ENCODE data around the gene NAALAD2.
"Not testable (repeated sequence)": the region's sequence is repeated elsewhere in the genome, so short reads cannot be mapped to it uniquely, and the experiment has no call there.

Gene NAALAD2

DNA sequence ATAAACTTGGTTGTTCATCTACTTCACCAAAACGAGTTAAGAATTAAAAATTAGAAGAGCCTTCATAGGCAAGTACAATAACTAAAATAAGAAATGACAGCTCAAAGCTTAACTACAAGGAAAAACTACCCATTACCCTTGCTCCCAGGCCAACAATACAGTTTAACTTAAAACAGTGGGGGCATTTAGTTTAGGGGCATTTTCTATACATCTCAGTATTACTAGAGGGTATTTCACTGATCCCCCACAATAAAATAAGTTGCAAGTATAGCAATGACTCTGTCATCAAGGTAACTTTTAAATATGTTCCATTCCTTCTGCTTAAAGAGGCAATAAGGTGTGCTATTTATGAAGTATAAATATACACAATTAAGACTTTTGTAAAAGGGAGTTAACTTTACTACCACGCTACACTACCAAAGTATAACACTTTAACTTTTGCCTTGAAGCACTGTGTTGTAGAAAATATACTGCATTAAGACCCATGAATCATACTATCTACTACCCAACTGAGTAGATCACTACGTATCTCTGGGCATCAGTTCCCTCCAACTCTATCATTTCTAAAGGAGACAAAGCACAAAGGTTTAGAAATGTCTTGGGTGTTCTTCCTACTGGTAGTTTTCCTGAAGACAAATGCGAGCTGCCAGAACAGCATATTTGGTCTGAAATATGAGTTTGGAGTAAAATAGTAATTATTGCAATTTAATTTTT lies 58.6 kb downstream of the NAALAD2 start:
- no peak for DNase-seq

DNA sequence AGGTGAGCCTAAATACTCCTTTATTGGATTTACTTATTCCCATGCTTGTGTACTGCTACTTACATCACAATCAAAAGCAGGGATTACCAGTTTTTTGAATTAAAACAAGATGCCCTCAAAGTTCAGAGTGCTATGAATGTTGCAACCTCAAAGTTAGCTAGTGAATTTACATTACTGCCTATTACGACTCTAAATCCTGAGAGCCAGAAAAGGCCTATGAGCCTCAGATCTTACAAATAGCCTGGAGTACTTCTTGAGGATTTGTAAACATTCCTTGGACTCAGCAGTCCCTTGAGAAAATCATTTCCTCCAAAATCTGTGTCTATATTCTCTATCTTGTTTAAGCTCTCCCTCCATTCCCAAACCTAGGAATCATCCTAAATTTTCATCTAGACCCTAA lies 62.9 kb downstream of the NAALAD2 start:
- no peak for DNase-seq

DNA sequence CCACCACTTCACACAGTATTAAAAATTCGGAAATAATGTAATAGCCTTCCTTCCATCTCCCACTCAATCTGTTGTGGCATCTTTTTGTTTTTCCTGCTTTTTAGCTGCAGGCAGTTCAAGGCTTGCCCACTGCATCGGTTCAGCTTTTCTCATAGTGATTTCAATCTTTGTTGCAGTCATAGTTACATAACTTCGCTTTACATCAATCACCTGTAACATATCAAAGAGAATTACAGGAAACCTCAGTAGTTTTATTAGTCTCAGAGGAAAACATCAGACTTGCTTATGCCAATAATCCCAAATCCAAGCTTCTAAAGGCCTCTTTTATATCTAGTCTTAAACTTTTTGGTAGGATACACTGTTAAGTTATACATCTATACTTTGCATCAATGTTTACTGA lies 67.9 kb downstream of the NAALAD2 start:
- no peak for DNase-seq

DNA sequence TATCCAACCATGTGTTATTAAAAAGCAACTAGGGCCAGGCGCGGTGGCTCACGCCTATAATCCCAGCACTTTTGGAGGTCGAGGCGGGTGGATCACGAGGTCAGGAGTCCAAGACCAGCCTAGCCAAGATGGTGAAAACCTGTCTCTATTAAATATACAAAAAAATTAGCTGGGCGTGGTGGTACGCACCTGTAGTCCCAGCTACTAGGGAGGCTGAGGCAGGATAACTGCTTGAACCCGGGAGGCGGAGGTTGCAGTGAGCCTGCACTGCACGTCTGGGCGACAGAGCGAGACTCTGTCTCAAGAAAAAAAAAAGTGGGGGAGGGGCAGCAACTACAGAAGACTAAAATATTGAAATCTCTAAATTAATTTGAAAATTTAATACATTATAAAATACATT lies 69.9 kb downstream of the NAALAD2 start:
- DNase-seq: no peak

DNA sequence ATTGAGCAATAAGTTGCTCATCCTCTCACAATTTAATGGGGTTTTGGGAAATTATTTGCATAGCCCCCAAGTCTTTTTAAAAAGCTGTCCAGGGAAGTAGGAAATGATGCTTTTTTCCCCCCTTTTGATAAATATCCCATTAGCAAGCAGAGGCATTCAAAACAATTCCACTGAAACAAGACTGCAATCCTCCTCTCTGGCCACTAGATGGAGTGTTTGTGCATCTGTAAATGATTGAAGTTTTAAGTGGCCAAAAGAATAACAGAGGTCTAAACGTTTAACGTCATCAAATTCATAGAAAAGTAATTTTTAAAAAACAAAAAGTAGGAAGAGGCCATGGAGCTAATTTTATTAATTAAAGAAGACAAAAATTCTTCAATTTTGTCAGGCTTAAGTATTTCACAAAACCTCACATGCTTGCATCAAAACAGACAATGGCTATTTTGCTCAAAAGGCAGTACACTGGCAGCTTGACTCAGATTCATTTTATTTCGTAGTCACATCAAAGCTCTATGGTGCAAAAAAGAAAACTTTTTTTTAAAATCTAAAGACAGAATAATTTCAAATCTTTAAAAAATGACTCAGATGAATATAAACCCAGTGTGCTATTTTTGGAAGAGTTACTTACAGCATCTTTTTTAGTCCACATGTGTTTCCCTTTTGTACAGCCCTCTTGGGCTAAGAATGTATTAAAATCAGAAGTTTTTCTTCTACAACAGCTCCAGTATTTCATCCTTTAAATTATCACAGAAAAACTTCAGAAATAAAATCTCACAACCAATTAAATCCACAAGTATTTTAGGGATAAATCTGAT lies 70.6 kb downstream of the NAALAD2 start:
- no peak for DNase-seq

DNA sequence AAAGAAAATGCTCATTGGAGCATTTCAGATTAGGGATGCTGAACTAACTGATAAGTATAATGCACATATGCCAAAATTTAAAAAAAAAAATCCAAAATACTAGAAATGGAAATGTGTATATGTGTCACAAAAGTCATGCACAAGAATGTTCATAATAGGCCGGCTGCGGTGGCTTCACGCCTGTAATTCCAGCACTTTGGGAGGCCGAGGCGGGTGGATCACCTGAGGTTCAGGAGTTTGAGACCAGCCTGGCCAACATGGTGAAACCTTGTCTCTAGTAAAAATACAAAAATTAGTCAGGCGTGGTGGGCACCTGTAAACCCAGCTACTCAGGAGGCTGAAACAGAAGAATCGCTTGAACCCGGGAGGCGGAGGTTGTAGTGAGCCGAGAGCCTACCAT lies 73.5 kb downstream of the NAALAD2 start:
- DNase-seq: not testable (repeated sequence)

DNA sequence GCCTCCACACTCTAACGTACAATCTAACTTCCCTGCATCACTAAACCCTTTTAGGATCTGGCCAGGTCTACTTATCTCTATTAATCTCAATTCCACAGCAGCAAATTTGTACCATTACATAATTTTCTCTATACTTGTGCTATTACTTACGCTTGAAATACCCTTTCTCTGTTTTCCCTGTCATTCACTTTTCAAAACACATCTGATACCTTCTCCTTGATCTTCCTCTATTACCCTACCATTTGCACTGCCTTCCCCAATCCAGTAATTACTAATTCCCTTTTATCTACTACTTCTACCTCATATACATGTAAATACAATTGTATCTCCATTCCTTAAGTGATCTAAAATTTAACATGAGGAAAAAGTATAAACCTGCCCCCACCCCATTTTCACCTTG lies 74.4 kb downstream of the NAALAD2 start:
- DNase-seq: no peak

DNA sequence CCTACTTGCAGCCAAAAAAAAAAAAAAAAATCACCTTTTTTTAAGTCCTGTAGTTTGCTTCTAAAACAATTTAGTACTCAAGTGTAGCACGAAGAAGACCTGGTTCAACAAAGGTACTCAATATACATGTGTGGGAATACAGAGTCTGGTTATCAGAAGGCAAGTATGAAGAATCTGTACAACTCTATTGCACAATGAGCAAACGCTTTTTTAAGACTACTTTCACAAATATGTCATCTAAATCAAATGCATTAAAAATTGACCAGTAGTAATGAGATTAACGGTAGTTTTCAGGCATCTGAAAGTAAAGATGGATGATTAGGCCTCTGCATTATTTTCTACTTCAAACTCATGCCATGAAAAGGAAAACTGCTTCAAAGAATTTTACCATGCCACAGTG lies 78.9 kb downstream of the NAALAD2 start:
- no peak for DNase-seq

DNA sequence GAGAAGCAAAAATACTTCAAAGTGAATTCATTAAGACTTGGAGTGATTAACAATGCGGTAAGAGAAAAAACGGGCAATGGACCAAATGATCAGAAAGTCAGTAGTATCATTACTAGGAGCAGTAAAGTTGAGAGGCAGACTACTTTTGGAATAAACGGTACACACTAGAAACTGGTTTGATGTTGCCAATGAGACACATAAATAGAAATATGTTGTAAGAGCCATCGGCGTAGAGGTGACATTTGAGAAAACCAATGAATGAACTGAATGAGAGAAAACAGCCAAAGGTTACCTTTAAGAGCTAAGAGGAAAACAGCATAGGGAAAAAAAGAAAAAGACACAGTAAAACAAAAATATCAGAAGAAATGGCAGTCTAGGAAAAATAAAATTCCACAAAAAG lies 82.1 kb downstream of the NAALAD2 start:
- no peak for DNase-seq

DNA sequence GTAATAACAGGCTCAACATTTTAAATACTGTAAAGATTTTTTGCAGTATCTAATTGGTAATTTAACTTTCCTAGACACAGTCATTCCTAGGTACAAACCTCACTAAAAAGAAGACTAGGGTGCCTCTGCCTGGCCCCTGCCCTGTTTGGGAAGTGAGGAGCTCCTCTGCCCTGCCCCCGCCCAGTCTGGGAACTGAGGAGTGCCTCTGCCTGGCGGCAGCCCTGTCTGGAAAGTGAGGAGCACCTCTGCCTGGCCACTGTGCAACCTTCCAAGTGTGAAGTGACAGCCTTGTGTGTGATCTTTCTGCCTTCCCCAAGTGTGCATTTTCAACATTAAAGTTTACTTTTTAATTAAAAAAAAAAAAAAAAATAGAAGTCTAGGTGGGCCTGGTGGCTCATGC lies 84.1 kb downstream of the NAALAD2 start:
- no peak for DNase-seq

DNA sequence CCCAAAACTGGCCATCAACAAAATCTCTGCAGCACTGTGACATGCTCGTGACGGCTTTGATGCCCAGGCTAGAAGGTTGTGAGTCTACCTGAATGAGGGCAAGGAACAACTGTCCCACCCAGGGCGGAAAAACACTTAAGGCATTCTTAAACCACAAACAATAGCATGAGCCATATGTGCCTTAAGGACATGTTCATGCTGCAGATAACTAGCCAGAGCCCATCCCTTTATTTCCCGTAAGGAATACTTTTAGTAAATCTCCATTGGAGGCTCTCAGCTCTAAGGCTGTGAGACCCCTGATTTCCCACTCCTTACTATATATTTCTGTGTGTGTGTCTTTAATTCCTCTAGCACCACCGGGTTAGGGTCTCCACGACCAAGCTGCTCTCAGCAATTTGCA lies 85.0 kb downstream of the NAALAD2 start:
- DNase-seq: no peak

DNA sequence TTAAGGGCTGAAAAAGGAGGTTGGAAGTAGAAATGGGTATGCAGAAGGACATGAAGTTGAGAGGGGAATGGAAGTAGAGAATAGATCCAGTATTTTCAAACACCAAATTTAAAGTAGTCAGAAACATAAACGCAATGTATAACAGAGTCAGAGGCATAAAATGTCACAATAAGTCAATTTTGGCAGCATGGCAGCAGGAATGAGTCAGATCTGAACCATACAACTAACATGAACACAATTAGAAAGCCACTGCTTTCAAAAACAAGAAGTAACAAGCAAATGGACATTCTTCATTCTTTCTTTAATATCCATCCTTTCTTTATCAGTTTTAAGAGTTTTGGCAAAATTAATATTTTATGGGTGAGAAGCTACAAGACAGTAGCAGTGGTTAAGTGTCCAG lies 85.9 kb downstream of the NAALAD2 start:
- DNase-seq: no peak

DNA sequence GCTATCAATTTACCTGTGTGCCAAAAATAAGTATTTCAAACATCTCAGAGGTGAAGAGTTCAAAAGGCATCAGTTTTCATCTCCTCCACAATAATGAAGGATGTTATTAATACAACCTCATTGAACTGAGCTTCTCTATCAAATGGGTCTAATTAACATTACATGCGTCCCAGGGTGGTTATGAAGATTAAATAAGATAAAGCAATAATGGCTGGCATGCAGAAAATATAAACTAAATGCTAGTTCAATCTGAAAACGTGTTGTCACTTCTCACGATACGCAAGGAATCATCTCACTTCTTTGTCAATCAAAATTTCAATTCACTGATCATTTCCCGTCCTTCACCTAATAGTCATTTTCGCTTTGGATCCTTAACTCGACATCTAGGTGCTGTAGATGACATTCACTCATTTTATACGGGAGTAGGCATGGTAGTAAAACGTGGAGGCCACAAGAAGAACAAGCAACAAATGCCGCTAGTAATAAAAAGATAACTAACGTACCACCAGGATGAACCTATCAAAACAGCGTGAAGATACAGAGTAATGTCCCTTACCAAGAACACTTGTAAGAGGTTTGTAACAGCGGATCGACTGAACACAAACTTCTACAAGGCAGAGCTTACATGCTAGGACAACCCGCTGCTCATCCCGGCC lies 87.5 kb downstream of the NAALAD2 start:
- DNase-seq: no peak

DNA sequence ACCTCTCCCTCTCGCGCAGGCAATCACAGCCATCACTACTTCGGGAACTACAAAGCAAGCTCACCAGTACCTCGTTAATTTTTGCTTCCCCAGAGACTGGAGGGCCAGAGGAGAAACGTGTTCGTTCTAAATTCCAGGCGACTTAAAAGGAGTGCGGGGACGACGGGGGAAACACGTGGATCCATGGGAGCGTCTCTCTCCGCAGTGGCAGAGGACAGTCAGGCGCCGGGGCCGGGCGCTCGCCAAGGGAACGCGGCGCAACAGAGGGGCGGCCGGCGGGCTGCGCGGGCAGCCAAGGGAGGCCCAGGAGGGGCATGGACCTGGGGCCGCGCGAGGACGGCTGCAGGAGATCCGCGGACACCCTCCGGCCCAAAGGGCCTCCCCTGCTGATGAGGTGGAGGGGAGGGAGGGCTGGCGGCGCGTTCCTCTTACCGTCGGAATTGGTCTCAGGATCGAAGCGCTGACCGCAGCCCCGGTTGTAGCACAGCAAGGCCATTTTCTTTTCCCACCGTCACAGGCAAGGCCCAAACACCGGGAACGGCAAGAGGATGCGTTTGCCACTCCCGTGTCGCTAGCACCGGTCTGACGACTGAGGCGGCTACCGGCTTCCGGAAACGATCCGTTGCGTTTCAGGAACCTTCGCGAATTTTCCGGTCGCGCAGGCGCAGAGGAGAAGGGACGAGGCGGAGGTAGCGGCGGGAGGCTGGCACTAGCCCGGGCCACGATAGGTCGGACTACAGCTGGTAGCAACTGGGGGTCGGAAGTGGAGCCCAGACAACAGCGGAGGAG lies 88.2 kb downstream of the NAALAD2 start, which contains the start of gene CHORDC1:
Gene CHORDC1 (minus strand): TSS at position 591 of the 789 bp plus-strand sequence. CDS start 95 bp downstream, at position 496.
- peak; percentile 91 for DNase-seq

DNA sequence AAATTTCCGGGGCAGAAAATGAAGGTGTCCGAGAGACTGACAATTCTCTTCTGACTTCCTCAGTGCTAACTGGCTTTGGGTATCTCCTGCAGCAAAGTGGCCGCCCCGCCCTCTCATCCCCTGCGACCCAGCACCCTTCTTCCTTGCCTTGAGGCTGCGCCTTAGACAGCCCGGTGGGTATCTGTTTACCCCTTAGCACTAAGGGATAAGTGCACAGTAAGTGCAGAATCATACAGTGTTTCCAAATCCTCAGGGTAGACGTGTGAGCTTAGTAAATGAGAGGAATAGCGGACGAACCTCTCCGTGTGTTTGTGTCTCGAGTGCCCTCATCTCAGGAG lies 88.8 kb downstream of the NAALAD2 start:
- DNase-seq: no peak

DNA sequence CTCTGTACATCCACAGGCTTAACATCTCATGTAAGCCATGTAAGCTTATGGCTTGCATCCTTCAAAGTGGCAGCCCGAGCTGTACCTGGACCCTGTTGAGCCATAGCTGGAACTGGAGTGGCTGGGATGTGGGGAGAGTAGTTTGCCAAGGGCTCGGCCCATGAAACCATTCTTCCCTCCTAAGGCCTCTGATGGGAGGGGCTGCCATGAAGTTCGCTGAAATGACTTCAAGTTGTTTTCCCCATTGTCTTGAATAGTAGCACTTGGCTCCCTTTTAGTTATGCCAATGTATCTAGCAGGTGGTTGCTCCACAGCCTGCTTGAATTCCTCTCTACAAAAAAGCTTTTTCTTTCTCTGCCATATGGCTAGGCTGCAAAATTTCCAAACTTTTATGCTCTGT lies 93.6 kb downstream of the NAALAD2 start:
- no peak for DNase-seq

DNA sequence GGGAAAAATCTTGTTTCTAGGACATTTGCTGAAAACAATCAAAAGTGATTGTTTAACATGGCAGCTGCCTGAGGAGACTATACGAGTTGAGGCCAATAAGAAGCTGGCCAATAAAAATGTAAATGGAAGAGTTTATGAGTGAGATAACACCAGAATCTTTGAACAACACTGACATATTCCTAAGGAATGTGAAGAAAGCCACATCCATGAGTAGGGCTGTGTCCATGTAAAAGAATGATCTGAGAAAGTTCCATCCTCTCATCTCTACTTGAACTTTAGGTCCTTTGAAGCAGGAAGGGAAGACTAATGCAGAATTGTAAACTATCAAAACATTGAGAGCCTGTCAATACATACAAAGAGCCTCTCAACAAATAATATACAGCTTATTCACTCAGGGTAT lies 95.3 kb downstream of the NAALAD2 start:
- no peak for DNase-seq

DNA sequence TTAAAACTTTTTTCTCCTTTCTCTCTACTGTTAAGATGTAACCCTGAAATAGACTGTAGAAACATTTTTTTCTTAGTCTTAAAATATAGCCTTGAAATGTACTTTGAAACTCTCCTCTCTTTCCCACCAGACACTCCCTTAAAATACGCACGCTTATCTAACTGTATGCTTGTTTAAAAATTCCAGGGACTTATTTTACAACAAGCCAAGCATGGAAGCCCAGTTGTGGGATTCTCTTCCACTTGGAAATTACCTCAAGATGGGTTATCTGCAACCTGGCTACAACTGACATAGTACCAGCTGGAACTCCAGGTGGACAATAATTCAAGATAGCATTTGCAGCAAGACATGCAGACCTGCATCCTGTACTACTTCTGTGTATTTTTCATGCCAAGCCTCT lies 100.5 kb downstream of the NAALAD2 start:
- DNase-seq: no peak

DNA sequence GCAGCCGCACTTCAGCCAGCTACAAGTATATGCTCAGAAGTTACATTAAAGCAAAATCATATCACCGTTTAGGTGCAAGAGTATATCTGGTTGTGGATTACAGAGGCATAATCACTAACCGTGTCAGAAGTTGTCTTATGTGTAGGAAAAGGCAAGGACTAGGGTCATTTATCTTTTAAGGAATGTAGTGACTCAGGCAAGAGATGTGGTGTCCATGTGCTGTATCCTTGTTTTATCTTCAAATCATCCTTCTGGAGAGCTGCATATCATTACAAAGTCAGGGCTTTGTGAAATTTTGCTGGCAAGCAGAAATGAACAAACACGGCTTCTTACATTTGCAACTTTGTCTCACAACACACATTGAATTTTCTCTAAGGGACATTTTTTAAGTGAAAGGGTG lies 101.1 kb downstream of the NAALAD2 start:
- no peak for DNase-seq

DNA sequence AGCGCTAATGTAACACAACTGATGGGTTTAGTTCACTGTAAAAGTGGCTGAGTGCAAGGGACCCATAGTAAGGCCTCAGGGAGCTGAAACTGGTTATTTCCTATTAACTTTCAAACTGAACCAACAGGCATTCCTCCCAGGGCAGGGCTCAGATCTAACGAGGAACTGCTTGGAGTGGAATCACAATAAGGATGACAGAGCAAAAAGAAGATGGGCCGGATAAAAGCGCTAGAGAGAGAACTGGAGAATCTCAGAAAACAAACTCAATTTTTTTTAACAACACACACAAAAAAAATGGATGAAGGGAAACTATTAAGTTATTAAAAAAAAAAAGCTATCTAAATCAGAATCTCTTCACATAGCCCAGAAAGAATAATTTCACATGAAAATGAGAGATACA lies 102.5 kb downstream of the NAALAD2 start:
- DNase-seq: no peak

DNA sequence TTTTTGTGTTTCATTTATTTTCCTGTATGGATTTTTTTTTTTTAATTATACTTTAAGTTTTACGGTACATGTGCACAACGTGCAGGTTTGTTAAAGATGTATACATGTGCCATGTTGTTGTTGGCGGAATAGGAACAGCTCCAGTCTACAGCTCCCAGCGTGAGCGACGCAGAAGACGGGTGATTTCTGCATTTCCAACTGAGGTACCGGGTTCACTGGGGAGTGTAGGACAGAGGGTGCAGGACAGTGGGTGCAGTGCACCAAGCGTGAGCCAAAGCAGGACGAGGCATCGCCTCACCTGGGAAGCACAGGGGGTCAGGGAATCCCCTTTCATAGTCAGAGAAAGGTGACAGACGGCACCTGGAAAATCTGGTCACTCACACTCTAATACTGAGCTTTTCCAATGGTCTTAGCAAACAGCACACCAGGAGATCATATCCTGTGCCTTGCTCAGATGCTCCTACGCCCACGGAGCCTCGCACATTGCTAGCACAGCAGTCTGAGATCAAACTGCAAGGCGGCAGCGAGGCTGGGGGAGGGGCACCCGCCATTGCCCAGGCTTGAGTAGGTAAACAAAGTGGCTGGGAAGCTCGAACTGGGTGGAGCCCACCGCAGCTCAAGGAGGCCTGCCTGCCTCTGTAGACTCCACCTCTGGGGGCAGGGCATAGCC lies 105.6 kb downstream of the NAALAD2 start:
- peak; percentile 14 for DNase-seq

DNA sequence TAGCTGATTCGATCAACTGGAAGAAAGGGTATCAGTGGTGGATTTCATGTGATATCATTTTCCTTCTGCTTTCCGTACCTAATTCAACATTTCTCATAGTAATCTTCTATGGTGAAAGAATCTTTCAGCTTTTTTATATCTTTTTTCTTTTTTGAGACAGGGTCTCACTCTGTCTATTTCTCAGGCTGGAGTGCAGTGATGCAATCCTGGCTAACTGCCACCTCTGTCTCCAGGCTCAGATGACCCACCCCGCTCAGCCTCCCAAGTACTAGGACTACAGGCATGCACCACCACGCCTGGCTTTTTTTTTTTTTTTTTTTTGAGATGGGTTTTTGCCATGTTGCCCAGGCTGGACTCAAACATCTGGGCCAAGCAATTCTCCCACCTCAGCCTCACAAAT lies 107.0 kb downstream of the NAALAD2 start:
- DNase-seq: no peak

Measured in activated CD4-positive, alpha-beta T cell treated with anti-CD3 and anti-CD28 coated beads, Interleukin-2, amount 50 U/mL, for 1 hour (primary cell).